GM13977 (cell line): ENCODE data around the gene EEF1A2.

ENCODE experiments used
- DNase-seq: peaks from one replicate; pipeline ENCODE4 v3.0.0; 2012; ENCODE audit warnings: low spot score
- in situ Hi-C: fragments of 300-500 bp; cut with MboI; formaldehyde crosslinking; loops from one replicate; pipeline ENCODE4 v1.12.0; 2022; ENCODE audit warnings: low sequenced_read_pairs, low pct_unique_long_range_greater_than_20kb, mixed read lengths, inconsistent platforms; ENCODE audit not compliant: unreplicated experiment
- TF ChIP-seq, protein P1 (sequence below): IDR thresholded peaks from 2 replicates; pipeline ENCODE4 v1.5.1; 2012; ENCODE audit warnings: mild to moderate bottlenecking, control low read depth; ENCODE audit not compliant: insufficient read depth; ENCODE audit errors: extremely low read depth, missing control alignments

EEF1A2 gene

DNA sequence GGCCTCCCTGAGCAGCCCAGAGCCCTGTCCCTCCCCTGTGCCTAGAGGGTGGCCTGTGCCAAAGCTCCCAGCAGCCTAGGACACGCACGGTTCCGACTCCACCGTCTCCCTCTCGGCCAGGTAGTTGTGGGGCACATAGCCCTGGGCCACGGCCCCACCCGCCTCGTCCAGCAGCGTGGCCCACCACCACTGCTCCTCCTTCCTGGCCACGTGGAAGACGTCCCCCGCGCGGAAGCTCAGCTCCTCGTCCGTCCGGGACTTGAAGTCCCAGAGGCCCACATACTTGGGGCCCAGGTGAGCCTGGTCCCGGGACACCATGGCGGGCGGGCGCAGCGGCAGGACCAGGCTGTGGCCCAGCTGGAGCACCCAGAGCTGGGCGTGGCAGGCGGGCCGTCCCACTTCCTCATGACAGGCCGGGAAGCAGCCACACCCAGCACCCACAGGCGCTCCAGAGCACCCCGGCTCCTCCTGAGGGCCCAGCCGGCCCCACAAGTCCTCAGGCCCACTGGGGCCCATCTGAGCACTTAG, 38.2 kb upstream of the EEF1A2 start, which contains the start of gene PTK6:
Gene PTK6, minus strand, starts transcription at position 380 of the 528 bp plus-strand sequence. Its CDS starts 62 bp downstream, at position 318.
- DNase-seq = no peak
- in situ Hi-C loops = no loop called here
- TF ChIP-seq, protein P1, sequence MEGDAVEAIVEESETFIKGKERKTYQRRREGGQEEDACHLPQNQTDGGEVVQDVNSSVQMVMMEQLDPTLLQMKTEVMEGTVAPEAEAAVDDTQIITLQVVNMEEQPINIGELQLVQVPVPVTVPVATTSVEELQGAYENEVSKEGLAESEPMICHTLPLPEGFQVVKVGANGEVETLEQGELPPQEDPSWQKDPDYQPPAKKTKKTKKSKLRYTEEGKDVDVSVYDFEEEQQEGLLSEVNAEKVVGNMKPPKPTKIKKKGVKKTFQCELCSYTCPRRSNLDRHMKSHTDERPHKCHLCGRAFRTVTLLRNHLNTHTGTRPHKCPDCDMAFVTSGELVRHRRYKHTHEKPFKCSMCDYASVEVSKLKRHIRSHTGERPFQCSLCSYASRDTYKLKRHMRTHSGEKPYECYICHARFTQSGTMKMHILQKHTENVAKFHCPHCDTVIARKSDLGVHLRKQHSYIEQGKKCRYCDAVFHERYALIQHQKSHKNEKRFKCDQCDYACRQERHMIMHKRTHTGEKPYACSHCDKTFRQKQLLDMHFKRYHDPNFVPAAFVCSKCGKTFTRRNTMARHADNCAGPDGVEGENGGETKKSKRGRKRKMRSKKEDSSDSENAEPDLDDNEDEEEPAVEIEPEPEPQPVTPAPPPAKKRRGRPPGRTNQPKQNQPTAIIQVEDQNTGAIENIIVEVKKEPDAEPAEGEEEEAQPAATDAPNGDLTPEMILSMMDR = no peak

- TF ChIP-seq, protein P1 = no peak
- DNase-seq = no peak
- in situ Hi-C loops = no loop called here
Observed at GRCh38 chr20:63536241-63536977, 37.5 kb upstream of the EEF1A2 start.

DNA sequence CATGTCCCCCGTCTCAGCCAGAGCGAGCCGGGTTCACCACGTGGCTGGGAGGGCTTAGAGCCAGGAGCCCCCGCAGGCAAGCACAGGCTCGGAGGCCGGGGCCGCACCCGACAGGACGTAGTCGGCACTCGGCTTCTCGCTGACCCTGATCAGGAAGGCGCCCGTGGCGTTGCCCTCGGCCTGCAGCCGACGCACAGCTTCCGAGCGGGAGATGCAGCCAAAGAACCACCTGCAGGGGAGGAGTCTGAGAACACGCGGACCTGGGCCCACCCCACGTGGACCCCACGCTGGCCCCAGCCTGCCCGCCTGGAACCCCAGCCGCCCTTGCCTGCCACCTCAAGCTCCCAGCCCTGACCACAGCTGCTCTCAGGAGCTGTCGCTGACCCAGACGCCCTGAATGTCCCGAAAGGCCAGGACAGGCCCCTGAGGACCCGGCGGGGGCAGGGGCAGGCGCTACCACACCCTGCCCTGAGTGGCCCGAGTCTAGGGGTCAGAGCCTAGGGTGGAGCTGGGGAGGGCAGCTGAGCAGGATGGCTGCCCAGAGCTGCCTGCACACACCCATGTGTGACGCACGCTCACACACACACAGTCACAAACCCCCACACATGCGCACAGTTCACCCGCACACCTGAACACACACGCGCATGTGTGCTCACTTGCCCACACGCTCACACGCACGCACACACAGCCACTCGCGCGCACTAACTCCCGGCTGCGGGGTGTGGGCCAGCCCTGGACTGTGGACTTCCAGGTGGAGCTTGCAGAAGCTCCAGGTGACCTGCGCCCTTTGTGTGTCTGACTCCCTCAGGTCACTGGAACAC, 36.2 kb upstream of the EEF1A2 start:
- in situ Hi-C loops = no loop called here
- no peak for DNase-seq
- TF ChIP-seq, protein P1 = no peak

DNA sequence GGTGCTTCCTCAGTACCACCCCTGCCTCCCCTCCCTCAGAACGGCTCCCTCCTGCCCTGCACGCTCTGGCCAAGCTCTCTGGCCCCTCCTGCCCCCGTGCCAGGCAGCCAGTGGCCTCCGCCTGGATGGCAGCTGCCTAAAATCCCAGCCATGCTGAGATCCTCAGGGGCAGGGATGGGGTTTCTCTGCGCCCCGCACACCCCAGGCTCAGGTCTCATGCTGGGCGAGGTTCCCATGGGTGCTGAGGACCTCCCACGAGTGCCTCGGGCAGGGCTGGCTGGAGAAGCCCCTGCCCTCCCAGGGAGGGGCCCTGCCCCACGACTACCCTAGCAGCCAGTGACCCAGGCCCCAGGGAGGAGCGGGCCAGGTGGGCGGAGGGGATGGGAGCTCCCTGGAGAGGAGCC, 35.5 kb upstream of the EEF1A2 start:
- TF ChIP-seq, protein P1 = no peak
- in situ Hi-C loops = no loop called here

DNA sequence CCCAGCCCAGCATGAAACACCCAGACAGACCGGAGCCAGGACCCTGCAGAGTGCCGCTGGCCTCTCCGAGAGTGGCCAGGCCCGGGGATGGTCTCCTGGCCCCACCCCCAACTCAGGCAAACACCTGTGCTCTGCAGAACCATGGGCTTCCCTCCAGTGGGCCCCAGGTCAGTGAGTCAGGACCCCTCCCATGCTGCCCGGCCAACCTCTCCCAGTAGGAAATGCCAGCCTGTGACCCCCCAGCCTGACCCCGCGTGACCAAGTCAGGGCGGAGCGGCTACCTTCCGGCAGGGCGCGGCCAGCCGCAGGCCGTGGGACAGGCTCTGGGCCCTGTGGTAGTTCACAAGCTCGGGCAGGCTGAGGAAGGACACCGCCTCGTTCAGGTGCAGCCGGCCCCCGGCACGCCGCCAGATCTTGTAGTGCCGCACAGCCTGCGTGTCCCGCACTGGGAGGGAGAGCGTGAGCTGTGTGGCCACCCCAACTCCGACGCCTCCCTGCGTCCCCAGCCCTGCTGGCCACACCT, 35.0 kb upstream of the EEF1A2 start:
- in situ Hi-C loops = no loop called here
- no peak for DNase-seq
- TF ChIP-seq, protein P1 = no peak

More for the DNA sequence above, 35.5 kb upstream of the EEF1A2 start:
- DNase-seq = no peak

DNA sequence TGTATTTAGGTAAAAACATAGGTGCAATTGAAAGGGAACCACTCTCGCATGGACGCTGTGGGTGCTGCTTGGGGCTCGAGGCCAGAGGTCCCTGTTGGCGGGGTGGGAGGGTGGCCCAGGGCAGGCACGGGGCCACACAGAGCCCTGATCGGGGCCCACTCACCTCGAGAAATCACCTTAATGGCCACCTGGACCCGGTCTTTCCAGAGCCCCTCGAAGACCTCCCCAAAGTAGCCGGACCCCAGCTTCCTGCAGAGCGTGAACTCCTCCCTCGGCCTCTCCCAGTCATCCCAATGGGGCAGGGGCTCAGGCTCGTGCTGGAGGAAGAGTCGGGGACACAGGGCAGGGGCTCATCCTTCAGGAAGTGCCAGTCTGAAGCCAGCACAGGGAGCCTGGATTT, 34.5 kb upstream of the EEF1A2 start:
- TF ChIP-seq, protein P1 = no peak
- DNase-seq = no peak
- in situ Hi-C loops = no loop called here
